ENCODE data around the gene FRMD3. TPM values are rescaled to one million over a fixed set of nuclear protein-coding genes. Genes with fewer than 3 reads are reported as not detected.

The FRMD3 gene
- total RNA-seq, 1 experiment from 2014 or later: 0.55 TPM

DNA sequence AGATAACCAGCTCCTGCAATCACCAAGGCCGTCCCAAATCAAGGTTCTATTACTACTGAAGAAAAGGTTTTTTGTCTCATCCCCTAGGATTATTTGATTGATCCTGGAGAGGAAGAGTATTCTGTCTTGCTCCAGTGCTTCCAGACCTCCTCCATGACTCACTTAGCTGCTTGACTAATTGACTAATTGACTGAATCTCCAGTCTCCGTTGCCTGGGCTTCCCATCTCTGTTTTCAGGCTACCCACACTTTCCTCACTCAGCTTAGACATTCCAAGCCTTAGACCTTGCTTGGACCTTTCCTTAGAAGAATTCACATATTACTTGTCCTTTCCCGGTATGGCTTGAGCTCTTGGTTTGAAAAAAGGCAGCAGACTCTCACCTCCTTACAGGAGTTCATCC lies 60.6 kb downstream of the FRMD3 start:
- Histone ChIP-seq H3K14ac (ENCODE audit: insufficient read depth, low read length) (no peak overlapping the region), H3K23me2 (ENCODE audit: insufficient read length, low read depth, low read length, poor library complexity, severe bottlenecking) (no peaks in the 10 kb centered on the region), H3K4me2 (ENCODE audit: insufficient read depth, insufficient read length, low read length) (no peak overlapping the region), H3K9me3 (ENCODE audit: control insufficient read depth, low read depth, low read length) (no peaks in the 10 kb centered on the region), H4K20me1 (ENCODE audit: control insufficient read depth, insufficient read depth, insufficient read length) (no peaks in the 10 kb centered on the region), H3K9ac (ENCODE audit: extremely low read depth, insufficient read length, low read length) (no peak overlapping the region), H3K18ac (ENCODE audit: insufficient read length, low read depth, low read length) (no peak overlapping the region), H4K5ac (ENCODE audit: insufficient read length, low read depth, low read length) (no peak overlapping the region), H4K8ac (replicated peaks; ENCODE audit: insufficient read length, low read depth, low read length) (no peak overlapping the region), H3T11ph (ENCODE audit: low read length) (no peak overlapping the region), H2BK15ac (ENCODE audit: low read depth, low read length) (no peak overlapping the region), H2BK5ac (ENCODE audit: insufficient read length, low read length) (no peak overlapping the region), H3K27ac (ENCODE audit: insufficient read length, low read depth, low read length) (no peak overlapping the region), H3K27me3 (ENCODE audit: insufficient read depth, low read length) (no peaks in the 10 kb centered on the region), H3K79me2 (ENCODE audit: insufficient read depth, low read length) (no peaks in the 10 kb centered on the region), H2BK120ac (ENCODE audit: low read depth, low read length, poor library complexity, severe bottlenecking) (no peak overlapping the region), H2BK12ac (ENCODE audit: insufficient read length, low read depth, low read length) (no peak overlapping the region), H3K23ac (ENCODE audit: insufficient read length, low read depth, low read length) (no peak overlapping the region), H4K91ac (ENCODE audit: insufficient read length, low read depth, low read length) (no peak overlapping the region), H3K4ac (ENCODE audit: low read depth, low read length) (no peak overlapping the region), H3K4me1 (ENCODE audit: insufficient read depth, low read length) (no peaks in the 10 kb centered on the region), H3K56ac (ENCODE audit: insufficient read length, low read depth, low read length) (no peak overlapping the region), H3K79me1 (ENCODE audit: insufficient read depth, low read depth, low read length, poor library complexity, severe bottlenecking) (no peaks in the 10 kb centered on the region), H2AK5ac (ENCODE audit: insufficient read length, low read length) (no peak overlapping the region), H2BK20ac (ENCODE audit: low read depth, low read length, poor library complexity, severe bottlenecking) (no peak overlapping the region), H2AFZ (ENCODE audit: low read length) (no peak overlapping the region)
- no peak overlapping the region for H3K4me3 Mint-ChIP-seq
- peaks cover 9 to 15% of the 10 kb centered on the region in 2 experiments for H3K9me3 Mint-ChIP-seq
- TF ChIP-seq, protein P1, sequence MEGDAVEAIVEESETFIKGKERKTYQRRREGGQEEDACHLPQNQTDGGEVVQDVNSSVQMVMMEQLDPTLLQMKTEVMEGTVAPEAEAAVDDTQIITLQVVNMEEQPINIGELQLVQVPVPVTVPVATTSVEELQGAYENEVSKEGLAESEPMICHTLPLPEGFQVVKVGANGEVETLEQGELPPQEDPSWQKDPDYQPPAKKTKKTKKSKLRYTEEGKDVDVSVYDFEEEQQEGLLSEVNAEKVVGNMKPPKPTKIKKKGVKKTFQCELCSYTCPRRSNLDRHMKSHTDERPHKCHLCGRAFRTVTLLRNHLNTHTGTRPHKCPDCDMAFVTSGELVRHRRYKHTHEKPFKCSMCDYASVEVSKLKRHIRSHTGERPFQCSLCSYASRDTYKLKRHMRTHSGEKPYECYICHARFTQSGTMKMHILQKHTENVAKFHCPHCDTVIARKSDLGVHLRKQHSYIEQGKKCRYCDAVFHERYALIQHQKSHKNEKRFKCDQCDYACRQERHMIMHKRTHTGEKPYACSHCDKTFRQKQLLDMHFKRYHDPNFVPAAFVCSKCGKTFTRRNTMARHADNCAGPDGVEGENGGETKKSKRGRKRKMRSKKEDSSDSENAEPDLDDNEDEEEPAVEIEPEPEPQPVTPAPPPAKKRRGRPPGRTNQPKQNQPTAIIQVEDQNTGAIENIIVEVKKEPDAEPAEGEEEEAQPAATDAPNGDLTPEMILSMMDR (conservative IDR thresholded peaks at IDR 0.05): no peak
- no CpG with 5 or more reads among the region's 3 CpGs for WGBS (ENCODE audit: extremely low coverage, insufficient read length, low lambda C conversion rate)
- no peak for DNase-seq
- no peaks in the 10 kb centered on the region for H3K4me1 Mint-ChIP-seq
- H3K27me3 Mint-ChIP-seq (ENCODE audit: low read depth): no peaks in the 10 kb centered on the region; the same call in 1 of the 2 replicates
- H3K36me3 Mint-ChIP-seq (ENCODE audit: insufficient read depth in 1 of 3, low read depth in 3 of 3): peaks cover 0 to 4% (median 2%) of the 10 kb centered on the region in 3 experiments; a peak in 4 of 7 replicates
- H3K27ac Mint-ChIP-seq: no peak overlapping the region

All from H9 (cell line).